ENCODE measurements around the gene UTP14A.

The UTP14A gene

DNA sequence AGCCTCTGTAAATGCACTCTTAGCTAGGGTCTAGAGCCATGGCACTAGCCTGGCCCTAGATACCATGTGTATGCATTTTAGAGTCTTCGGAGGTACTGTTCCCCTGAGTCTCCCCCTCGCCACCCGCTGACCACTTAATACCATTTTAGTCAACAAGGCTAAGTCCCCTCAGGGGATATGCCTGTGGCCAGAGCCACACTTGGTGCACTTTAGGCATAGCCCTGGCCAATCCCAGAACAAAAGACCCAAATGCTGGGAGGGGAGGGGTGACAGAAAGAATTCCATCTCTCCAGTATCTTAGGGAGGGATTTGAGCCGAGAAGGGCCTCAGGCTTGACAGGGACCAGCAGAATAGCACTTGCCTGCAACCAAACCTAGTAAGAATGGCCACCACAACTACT lies 47.9 kb downstream of the UTP14A start:
- DNase-seq: no peak

DNA sequence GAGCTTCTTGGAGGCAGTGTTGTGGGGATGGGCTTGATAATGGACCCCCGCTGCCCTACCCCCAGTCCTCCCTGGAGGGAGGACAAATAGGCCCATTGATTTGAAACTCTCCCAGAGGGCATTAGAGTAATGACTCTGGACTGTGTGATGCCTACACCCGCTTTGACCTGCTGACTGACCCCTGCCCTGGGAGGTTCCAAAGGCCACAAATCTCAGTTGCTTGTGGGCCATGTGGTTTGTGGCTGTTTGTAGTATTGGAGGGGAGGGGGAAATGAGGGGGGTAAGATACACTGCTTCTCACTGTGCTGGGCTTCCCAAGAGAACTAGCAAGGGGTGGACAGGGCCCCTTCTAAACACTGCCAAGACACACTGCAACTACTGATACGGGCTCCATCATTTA lies 48.8 kb downstream of the UTP14A start:
- DNase-seq: no peak

DNA sequence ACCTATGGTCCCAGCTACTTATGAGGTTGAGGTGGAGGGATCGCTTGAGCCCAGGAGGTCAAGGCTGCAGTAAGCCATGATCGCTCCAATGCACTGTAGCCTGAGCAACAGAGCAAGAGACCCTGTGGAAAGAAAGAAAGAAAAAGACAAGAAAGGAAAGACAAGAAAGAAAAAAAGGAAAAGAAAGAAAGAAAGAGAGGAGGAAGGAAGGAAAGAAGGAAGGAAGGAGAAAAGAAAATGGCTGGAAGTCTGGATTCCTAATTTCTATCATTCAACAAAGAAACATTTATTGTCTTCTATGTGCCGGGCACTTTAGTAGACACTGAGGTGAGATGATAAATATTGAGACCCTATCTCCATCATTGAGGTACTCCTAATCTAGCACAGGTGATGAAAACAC lies 49.7 kb downstream of the UTP14A start:
- DNase-seq: no peak

DNA sequence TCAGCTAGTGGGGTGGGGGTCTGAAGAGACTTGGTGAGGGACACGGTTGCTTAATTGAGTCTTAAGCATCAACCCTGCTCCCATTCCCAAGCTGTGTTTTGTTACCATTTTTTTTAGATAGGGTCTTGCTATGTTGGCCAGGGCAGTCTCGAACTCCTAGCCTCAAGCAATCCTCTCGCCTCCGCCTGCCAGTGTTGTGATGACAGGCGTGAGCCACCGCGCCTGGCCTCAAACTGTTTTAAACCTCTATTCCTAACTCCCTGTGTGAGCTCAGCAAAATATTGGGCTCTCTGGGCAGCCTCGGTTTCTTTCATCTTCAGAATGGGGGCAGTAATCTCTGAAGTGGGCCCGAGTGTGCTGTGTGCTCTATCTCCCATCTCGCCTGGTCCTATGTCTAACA lies 50.2 kb downstream of the UTP14A start:
- DNase-seq: no peak

DNA sequence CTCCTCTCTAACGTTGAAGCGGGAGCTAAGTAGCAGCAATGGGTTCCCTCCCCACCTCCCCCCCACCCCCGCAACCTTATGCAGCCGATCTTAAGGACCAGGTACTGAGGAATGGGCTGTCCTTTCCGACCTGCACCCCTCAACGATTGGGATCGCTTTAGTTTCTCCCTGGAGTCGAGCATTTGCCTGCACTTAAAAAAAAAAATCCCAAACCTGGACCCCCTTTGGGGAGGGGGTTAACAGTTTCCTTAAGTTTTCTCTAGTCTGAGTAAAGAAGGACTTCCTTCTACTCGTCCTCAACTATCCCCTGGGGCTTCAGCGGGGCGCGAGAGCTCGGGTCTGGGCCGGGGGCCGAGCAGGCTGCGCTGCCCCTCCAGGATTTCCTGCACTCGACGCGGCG lies 50.8 kb downstream of the UTP14A start:
- DNase-seq: no peak

DNA sequence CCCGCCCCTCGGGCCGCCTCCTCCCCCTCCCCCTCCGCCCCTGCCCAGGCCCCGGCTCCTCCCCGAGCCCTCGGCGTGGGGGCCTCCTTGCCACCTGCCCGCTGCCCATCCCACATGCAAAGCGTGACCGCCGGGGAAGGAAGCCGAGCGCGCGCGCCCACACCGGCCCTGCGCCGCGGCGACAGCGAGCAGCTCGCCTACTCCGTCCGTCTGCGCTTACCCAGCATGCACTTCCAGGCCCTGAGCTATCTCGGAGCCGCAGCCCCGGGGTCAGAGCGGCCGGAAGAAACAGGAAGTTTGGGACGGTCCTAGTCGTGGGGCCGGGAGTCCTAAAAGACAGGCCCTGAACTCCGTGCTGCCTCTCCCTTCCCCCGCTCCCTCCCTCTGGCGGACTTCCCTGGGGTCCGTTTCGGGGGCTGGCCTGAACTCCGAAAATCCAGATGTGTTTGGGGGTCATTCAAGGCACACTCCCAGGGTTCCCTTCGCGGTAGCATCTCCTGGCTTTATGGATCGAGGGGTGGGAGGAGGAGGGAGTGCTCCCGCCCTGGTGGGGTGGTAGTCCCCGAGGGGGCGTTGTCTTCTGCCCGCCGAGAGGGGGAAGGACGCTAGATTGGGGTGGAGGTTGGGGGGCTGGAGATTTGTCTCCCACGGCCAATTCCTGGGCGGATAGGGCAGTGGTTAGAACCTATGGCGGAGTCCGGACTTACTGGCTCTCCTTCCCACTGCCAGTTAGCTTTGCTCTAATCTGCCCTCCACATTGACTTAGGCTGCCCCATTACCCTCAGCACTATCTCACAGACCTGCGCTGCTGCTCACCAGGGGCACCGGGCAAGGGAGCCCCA lies 51.5 kb downstream of the UTP14A start:
- DNase-seq: peak; percentile 82

DNA sequence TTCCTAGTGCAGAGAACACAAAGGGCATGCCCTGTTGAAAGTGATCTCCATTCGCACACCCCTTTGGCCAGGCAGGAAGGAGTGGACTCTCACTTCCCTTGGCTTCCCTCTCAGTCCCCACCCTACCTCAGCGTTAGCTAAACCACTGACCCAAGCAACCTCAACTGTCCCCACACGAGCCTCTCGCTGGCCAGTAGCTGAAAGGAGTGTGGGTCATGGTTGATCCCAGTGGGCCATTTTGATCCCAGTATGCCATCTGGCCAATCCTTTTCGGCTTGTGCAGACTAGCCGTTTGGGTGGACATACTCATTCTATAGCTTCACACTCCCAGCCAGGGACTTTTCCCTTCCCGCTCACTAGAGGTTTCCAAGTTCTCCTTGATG lies 52.1 kb downstream of the UTP14A start:
- DNase-seq: no peak

DNA sequence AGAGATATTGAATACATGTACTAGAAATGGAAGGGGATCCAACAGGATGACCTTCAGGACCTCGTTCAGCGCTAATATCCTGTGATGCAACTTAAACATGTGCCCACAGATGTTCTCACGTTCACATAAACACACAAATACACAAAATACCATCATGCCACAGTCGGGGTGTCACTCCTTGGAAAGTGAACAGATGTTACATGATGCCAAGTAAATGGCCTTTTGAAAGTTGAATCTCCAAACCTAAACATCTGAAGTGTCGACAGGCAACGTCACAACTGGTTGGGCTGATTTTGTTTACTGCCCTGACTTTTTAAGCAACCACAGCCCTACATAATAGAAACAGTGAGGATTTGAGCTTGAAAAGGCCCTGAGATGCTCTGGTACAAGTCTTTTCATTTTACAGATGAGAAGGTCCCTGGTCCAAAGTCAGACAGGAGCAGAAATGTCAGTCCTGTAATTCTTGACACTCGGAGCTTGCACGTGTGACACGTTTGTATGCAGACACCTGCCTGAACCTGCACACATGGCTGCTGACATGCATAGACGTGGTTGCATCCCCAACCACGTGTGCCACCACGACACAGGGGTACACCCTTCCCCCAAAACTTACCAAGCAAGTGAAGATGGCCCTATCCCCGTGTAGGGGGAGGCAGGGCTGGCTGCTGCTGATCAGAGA lies 53.0 kb downstream of the UTP14A start:
- no peak for DNase-seq

DNA sequence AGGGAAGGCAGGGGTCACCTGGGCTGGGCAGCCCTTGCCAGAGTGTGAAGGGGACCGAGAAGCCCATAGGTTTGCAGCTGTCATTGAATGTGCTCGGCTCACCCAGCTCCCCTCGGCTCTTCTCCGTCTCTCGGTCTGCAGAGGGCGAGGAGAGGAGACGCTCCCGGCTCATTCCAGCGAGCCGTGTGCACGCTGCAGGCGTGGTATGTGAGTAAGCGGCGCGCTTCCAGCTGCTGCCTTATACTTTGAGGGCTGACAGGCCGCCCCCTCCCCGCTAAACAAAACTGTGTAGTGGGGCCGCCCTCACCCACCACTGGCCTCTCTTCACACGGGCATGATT lies 53.5 kb downstream of the UTP14A start:
- DNase-seq: peak; percentile 35

DNA sequence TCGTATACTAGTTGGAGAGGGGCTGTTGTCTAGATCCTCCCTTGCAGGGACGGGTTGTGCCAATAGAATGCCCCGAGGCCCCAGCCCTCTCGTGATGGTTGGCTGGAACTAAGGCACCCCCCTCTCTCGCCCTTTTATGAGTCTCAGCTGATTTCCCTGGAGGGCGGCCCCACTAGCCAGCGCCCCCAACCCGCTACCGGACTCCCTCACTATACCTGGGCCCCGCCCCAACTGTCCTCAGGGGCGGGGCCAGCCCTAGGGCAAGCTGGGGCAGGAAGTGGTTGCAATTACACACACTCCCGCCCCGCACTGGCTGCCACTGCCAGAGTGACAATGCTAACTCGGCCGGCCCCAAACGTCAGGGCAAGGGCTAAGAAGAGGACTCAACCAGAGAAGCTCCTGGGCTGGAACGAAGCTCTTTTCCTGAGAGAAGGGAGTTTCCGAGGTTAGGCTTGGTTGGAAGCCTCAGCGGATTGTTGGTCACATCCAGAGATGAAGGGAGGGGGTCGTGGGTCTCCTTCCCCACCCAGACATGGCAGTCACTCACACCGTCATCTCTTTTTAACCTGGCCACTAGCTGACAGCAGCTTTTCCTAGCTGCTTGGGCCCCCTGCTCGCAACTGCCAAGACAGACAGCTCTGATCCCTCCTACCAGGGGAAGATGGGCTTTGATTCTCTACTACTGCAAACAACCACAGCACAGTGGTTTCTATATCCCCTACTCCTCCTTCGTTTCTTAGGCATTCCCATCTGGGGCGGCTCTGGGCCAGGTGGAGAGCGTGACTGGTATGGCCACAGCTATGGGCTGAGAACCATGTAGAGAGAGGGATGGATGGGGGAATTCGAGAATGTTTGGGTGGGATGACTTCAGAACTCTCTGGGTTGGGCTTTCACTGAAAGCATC lies 55.5 kb downstream of the UTP14A start:
- no peak for DNase-seq

DNA sequence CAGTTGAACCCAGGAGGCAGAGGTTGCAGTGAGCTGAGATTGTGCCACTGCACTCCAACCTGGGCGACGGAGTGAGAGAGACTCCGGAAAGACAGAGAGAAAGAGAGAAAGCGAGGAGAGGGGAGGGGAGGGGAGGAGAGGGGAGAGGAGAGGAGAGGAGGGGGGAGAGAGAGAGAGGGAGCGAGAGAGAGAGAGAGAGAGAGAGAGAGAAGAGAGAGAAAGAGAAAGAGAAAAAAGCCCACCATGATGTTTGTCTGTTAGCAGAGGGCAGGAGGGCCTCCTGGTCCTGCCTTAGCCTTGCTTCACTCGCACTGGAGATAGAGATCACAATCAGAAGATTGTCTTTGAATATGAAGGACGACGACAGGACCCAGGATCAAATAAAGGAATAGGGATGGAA lies 57.8 kb downstream of the UTP14A start:
- no peak for DNase-seq

DNA sequence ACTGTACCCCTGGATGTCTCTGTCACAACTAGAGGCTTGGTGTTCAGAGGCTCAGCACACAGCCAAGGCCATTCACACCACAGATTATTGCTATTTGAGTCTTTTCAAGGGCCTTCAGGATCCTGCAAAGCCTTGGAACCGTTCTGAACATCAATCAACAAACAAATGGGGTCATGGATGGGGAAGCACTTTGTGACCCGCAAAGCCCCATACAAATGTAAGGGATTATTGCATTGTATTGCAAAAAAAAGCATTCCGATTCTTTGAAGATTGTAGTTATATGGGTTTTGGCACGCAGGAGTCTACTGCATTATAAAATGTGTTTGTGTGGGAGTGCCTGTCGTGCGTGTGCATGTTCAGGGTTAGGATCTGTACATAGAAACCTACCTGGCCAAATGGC lies 59.2 kb downstream of the UTP14A start:
- DNase-seq: no peak

DNA sequence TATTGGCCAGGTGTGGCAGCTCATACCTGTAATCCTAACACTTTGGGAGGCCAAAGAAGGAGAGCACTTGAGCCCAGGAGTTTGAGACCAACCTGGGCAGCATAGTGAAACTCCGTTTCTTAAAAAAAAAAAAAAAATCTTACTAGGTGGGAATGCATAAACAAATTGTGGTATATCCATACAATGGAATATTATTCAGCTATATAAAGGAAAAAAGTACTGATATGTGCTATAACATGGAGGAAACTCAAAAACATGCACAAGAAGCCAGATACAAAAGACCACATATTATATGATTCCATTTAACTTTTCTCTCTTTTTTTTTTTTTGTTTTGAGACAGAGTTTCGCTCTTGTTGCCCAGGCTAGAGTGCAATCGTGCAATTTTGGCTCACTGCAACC lies 63.0 kb downstream of the UTP14A start:
- no peak for DNase-seq

DNA sequence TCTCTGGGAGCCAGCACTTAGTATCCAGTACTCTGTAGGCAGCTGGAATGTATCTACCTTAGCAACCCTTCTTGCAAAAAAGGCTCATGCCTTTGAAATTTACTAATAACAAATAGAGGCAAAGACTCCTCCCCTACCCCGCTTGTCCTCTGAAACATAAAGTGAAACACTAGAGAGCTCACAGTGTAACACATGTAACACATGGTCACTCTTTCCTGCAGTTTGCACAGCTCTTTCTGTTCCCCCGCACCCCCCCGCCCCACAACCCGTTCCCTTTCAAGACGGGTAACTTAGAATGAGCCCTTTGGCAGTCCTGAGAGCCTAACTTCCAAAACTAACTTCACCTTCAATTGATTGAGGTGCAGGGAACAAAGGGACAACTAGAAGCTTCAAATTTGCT lies 70.5 kb downstream of the UTP14A start:
- no peak for DNase-seq

Measured in right hindlimb (tissue), 1 donor.